HepG2 (cell line): ENCODE results near the gene ANKRD49. TPM values are rescaled to one million over a fixed set of nuclear protein-coding genes. Genes with fewer than 3 reads are reported as not detected.

ENCODE experiments used
- ATAC-seq: fragments of 200-7000 bp; cut with Tn5 transposase; 3 replicates; pipeline ENCODE4 v1.9.1; 2020; ENCODE audit warnings: mild to moderate bottlenecking, moderate library complexity
- BruUV-seq: library from RNA; stranded (reverse); fragments of 400-500 nt; replicated peaks from 2 replicates; lab custom pipeline; 2021; lab: Mats Ljungman, UMichigan
- CTCF ChIA-PET: fragments of 300-600 bp; formaldehyde crosslinking; extraction: SDS; loops from one replicate; lab custom pipeline; 2021; ENCODE audit warnings: low total read pairs, inconsistent platforms, low intra/inter-chr PET ratio; lab: Yijun Ruan, JAX
- POLR2A ChIA-PET: fragments of 350-600 bp; sonication (Branson Sonifier 250); formaldehyde crosslinking; loops from one replicate; lab custom pipeline; 2020; ENCODE audit warnings: antibody characterized with exemption, inconsistent platforms; lab: Yijun Ruan, JAX
- DNase-seq: peaks from one replicate; pipeline ENCODE4 v3.0.0-alpha.2; 2015; ENCODE audit warnings: low spot score
- FAIRE-seq: peaks from 3 replicates; lab custom pipeline; 2011; peaks lifted over from hg19 to GRCh38; lab: Jason Lieb, UNC
- H2AFZ ChIP-seq: one replicate; pipeline ENCODE4 v1.6.1; 2011; ENCODE audit warnings: low read length, inconsistent platforms
- H3K27ac ChIP-seq: fragments of 300-600 bp; 3 replicates; pipeline ENCODE4 v1.8.0; 2011; ENCODE audit warnings: mixed run types, mild to moderate bottlenecking, mixed read lengths, low read length, inconsistent platforms; ENCODE audit not compliant: insufficient read depth; ENCODE audit errors: extremely low read length
- H3K27me3 ChIP-seq, 2 experiments: fragments of 200-600 bp in 1 of 2; 2 replicates in 1 of 2; 3 replicates in 1 of 2; pipeline versions ENCODE4 v1.6.0 to v1.8.0; 2011; ENCODE audit warnings: low read length in 2 of 2, mild to moderate bottlenecking in 2 of 2, moderate library complexity in 2 of 2, inconsistent platforms in 1 of 2; ENCODE audit not compliant: insufficient read depth in 2 of 2, control insufficient read depth in 1 of 2
- H3K36me3 ChIP-seq, 2 experiments: fragments of 200-600 bp in 1 of 2; replicated peaks in 1 of 2; 2 replicates in 1 of 2; 3 replicates in 1 of 2; pipeline versions ENCODE4 v1.5.1 to v1.8.0; 2011; ENCODE audit warnings: low read length in 2 of 2, inconsistent platforms in 1 of 2; ENCODE audit not compliant: insufficient read depth in 2 of 2, control insufficient read depth in 1 of 2
- H3K4me1 ChIP-seq: 2 replicates; pipeline ENCODE4 v1.5.1; 2012; ENCODE audit warnings: low read length, inconsistent platforms; ENCODE audit not compliant: insufficient read depth
- H3K4me2 ChIP-seq: 2 replicates; pipeline ENCODE4 v1.6.0; 2011; ENCODE audit warnings: low read depth, low read length, inconsistent platforms
- H3K4me3 ChIP-seq, 3 experiments: fragments of 200-600 bp in 1 of 3; sonication (generic), shearing (Covaris generic) in 1 of 3; replicated peaks in 1 of 3; 2 replicates each; pipeline ENCODE4 v1.5.1; 2011 to 2016; ENCODE audit warnings: low read length in 3 of 3, inconsistent platforms in 2 of 3, low read depth in 2 of 3, mild to moderate bottlenecking in 2 of 3, control low read depth in 1 of 3, mixed read lengths in 1 of 3; ENCODE audit not compliant: insufficient read depth in 1 of 3
- H3K79me2 ChIP-seq: one replicate; pipeline ENCODE4 v1.6.1; 2011; ENCODE audit warnings: low read length, inconsistent platforms; ENCODE audit not compliant: insufficient read depth
- H3K9ac ChIP-seq: 2 replicates; pipeline ENCODE4 v1.6.0; 2011; ENCODE audit warnings: mild to moderate bottlenecking, low read depth, low read length, inconsistent platforms; ENCODE audit not compliant: insufficient read depth
- H3K9me3 ChIP-seq: 2 replicates; pipeline ENCODE4 v1.5.1; 2012; ENCODE audit warnings: mild to moderate bottlenecking, low read length
- H4K20me1 ChIP-seq: 2 replicates; pipeline ENCODE4 v1.6.0; 2011; ENCODE audit warnings: inconsistent platforms, mild to moderate bottlenecking, low read length, moderate library complexity; ENCODE audit not compliant: insufficient read depth
- CENPX ChIP-seq: sonication (generic); formaldehyde crosslinking; IDR thresholded peaks from 2 replicates; pipeline ENCODE4 v1.9.0; 2021; ENCODE audit warnings: mild to moderate bottlenecking, missing genetic modification reagents, moderate library complexity
- FIP1L1 ChIP-seq: fragments of 200-400 bp; formaldehyde crosslinking; IDR thresholded peaks from 2 replicates; pipeline ENCODE4 v1.6.1; 2018; ENCODE audit warnings: low read depth, mild to moderate bottlenecking, low read length, moderate library complexity, borderline replicate concordance; ENCODE audit not compliant: insufficient read depth
- KDM4B ChIP-seq: sonication (generic); formaldehyde crosslinking; IDR thresholded peaks from 2 replicates; pipeline ENCODE4 v1.4.0; 2020; ENCODE audit warnings: missing genetic modification reagents
- NCOA2 ChIP-seq: sonication (generic); formaldehyde crosslinking; IDR thresholded peaks from 2 replicates; pipeline ENCODE4 v1.8.0; 2022; ENCODE audit warnings: inconsistent platforms
- SIX4 ChIP-seq: sonication (generic); formaldehyde crosslinking; IDR thresholded peaks from 2 replicates; pipeline ENCODE4 v1.4.0; 2020; ENCODE audit warnings: missing genetic modification reagents
- ZFX ChIP-seq: sonication (generic); formaldehyde crosslinking; IDR thresholded peaks from 2 replicates; pipeline ENCODE4 v1.4.0; 2020; ENCODE audit warnings: mild to moderate bottlenecking, low read depth, missing genetic modification reagents, moderate library complexity
- ZNF235 ChIP-seq: sonication (generic); formaldehyde crosslinking; IDR thresholded peaks from 2 replicates; pipeline ENCODE4 v1.8.1; 2023; ENCODE audit warnings: mild to moderate bottlenecking, missing genetic modification reagents, borderline replicate concordance
- ZNF776 ChIP-seq: sonication (generic); formaldehyde crosslinking; IDR thresholded peaks from 2 replicates; pipeline ENCODE4 v1.4.0; 2020; ENCODE audit warnings: mild to moderate bottlenecking, missing genetic modification reagents
- in situ Hi-C: cut with HindIII; loops from 2 replicates; pipeline ENCODE4 v1.10.0; 2017; ENCODE audit warnings: low pct_unique_long_range_greater_than_20kb; ENCODE audit not compliant: extremely low pct_ligation_motif_present
- intact Hi-C: fragments of 100-400 bp; cut with micrococcal nuclease; formaldehyde crosslinking; loops from one replicate; pipeline ENCODE4 v1.10.0; 2022; ENCODE audit not compliant: unreplicated experiment
- polyA plus RNA-seq, 8 experiments: library from polyadenylated mRNA; depleted of rRNA in 3 of 8; stranded (reverse) in 7 of 8; unstranded in 1 of 8; fragments of >200 nt; fragmentation: Illumina TruSeq in 4 of 8; extraction: Trizol in 4 of 8; gene quantifications; 2 replicates each; pipeline versions ENCODE4 v1.2.1 to v1.2.3, GENCODE V29; 2011 to 2016; ENCODE audit warnings: low read depth in 4 of 8, missing spikeins in 1 of 8, mixed read lengths in 1 of 8; ENCODE audit not compliant: insufficient read depth in 1 of 8
- total RNA-seq, 5 experiments: library from RNA; depleted of rRNA; stranded (reverse); fragments of >200 nt; fragmentation: Illumina TruSeq; extraction: Trizol; gene quantifications; 2 replicates each; pipeline ENCODE4 v1.2.3, GENCODE V29; 2016; ENCODE audit warnings: low read depth in 1 of 5
- TF ChIP-seq, protein P1 (sequence below): sonication (generic); formaldehyde crosslinking; IDR thresholded peaks from 2 replicates; pipeline ENCODE4 v1.4.0; 2020; ENCODE audit warnings: missing genetic modification reagents
- TF ChIP-seq, protein P2 (sequence below): sonication (generic); formaldehyde crosslinking; IDR thresholded peaks from 2 replicates; pipeline ENCODE4 v1.4.0; 2020; ENCODE audit warnings: missing genetic modification reagents, borderline replicate concordance
- TF ChIP-seq, protein P3 (sequence below), 2 experiments: IDR thresholded peaks; 2 replicates each; pipeline ENCODE4 v1.6.1; 2011 to 2012; ENCODE audit warnings: low read length in 2 of 2, borderline replicate concordance in 1 of 2, low read depth in 1 of 2, mild to moderate bottlenecking in 1 of 2, moderate library complexity in 1 of 2
- TF ChIP-seq, protein P4 (sequence below): sonication (generic); formaldehyde crosslinking; IDR thresholded peaks from 2 replicates; pipeline ENCODE4 v1.5.0; 2020; ENCODE audit warnings: missing genetic modification reagents

ANKRD49 gene
- total and polyA plus RNA-seq, 2 of the 13 experiments (the other 11 are each of a cell fraction or from before 2014, with no cell fraction given): 14.2 to 14.3 TPM

DNA sequence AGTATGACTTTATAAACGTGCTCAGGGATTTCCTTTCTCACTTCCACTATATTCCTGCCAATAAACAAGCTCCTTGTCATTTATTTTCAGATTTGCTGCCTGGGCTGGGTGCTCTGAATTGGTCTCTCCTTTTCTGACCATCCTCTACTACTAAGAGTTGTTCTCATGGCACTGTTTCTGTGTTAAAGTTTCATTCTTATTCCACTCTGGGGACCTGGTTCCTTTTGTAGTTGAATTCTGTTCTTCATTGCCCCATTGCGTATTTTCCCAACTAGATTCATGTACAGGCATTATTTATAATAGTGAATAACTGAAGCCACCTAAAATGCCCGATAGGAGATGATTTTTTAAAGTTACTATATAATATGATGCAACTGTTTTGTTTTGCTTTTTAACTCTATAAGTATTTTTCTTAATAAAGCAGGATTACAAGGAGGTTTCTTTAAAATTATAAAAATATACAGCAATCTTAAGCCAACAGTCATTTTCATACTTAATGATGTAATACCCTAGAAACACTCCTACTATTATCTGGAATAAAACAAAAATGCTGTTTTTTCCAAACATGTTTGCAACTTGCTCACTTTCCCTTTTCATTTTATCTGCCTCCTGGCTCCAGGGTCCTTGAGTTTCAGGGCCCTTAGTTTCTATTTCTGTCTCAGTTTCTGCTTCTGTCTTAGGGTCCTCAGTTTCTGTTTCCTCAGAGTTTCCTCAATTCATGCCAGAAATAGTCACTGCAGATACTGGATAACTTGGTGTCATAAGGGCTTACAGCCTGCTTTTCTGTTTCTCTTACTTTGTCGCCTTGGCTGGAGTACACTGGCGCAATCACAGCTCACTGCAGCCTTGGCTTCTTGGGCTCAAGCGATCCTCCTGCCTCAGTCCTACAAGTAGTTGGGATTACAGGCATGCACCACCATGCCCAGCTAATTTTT lies 40.2 kb downstream of the ANKRD49 start (continued):
- TF ChIP-seq, protein P1, sequence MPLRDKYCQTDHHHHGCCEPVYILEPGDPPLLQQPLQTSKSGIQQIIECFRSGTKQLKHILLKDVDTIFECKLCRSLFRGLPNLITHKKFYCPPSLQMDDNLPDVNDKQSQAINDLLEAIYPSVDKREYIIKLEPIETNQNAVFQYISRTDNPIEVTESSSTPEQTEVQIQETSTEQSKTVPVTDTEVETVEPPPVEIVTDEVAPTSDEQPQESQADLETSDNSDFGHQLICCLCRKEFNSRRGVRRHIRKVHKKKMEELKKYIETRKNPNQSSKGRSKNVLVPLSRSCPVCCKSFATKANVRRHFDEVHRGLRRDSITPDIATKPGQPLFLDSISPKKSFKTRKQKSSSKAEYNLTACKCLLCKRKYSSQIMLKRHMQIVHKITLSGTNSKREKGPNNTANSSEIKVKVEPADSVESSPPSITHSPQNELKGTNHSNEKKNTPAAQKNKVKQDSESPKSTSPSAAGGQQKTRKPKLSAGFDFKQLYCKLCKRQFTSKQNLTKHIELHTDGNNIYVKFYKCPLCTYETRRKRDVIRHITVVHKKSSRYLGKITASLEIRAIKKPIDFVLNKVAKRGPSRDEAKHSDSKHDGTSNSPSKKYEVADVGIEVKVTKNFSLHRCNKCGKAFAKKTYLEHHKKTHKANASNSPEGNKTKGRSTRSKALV (CRISPR knock-in tag): no peak
- no peak for TF ChIP-seq ZNF235
- TF ChIP-seq FIP1L1: no peak

GRCh38 chr11:94536386-94536785 lies 42.6 kb downstream of the ANKRD49 start:
- CTCF ChIA-PET: no interaction called here
- no peak overlapping the region for H3K4me3 ChIP-seq
- no peaks in the 10 kb centered on the region for H3K36me3 ChIP-seq
- H3K9me3 ChIP-seq: no peaks in the 10 kb centered on the region
- POLR2A ChIA-PET: no interaction called here
- no peak for FAIRE-seq
- no TSS peak for BruUV-seq
- no peaks in the 10 kb centered on the region for H4K20me1 ChIP-seq
- H3K9ac ChIP-seq: no peak overlapping the region
- no peak overlapping the region for H2AFZ ChIP-seq
- no peak for ATAC-seq
- H3K79me2 ChIP-seq: no peaks in the 10 kb centered on the region
- intact Hi-C loops: no loop called here
- H3K27me3 ChIP-seq: 0 out of 5 replicates have a peak, but pooled peaks cover 0 to under 1% of the 10 kb centered on the region in 2 experiments
- no peak overlapping the region for H3K27ac ChIP-seq
- H3K4me1 ChIP-seq: no peaks in the 10 kb centered on the region
- H3K4me2 ChIP-seq: no peak overlapping the region
- no peak for DNase-seq
- in situ Hi-C loops: no loop called here
- TF ChIP-seq ZFX: no peak
- TF ChIP-seq, protein P2, sequence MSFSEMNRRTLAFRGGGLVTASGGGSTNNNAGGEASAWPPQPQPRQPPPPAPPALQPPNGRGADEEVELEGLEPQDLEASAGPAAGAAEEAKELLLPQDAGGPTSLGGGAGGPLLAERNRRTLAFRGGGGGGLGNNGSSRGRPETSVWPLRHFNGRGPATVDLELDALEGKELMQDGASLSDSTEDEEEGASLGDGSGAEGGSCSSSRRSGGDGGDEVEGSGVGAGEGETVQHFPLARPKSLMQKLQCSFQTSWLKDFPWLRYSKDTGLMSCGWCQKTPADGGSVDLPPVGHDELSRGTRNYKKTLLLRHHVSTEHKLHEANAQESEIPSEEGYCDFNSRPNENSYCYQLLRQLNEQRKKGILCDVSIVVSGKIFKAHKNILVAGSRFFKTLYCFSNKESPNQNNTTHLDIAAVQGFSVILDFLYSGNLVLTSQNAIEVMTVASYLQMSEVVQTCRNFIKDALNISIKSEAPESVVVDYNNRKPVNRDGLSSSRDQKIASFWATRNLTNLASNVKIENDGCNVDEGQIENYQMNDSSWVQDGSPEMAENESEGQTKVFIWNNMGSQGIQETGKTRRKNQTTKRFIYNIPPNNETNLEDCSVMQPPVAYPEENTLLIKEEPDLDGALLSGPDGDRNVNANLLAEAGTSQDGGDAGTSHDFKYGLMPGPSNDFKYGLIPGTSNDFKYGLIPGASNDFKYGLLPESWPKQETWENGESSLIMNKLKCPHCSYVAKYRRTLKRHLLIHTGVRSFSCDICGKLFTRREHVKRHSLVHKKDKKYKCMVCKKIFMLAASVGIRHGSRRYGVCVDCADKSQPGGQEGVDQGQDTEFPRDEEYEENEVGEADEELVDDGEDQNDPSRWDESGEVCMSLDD (CRISPR knock-in tag): no peak
- TF ChIP-seq KDM4B (CRISPR knock-in tag): no peak
- no peak for TF ChIP-seq ZNF776 (CRISPR knock-in tag)
- TF ChIP-seq, protein P3, sequence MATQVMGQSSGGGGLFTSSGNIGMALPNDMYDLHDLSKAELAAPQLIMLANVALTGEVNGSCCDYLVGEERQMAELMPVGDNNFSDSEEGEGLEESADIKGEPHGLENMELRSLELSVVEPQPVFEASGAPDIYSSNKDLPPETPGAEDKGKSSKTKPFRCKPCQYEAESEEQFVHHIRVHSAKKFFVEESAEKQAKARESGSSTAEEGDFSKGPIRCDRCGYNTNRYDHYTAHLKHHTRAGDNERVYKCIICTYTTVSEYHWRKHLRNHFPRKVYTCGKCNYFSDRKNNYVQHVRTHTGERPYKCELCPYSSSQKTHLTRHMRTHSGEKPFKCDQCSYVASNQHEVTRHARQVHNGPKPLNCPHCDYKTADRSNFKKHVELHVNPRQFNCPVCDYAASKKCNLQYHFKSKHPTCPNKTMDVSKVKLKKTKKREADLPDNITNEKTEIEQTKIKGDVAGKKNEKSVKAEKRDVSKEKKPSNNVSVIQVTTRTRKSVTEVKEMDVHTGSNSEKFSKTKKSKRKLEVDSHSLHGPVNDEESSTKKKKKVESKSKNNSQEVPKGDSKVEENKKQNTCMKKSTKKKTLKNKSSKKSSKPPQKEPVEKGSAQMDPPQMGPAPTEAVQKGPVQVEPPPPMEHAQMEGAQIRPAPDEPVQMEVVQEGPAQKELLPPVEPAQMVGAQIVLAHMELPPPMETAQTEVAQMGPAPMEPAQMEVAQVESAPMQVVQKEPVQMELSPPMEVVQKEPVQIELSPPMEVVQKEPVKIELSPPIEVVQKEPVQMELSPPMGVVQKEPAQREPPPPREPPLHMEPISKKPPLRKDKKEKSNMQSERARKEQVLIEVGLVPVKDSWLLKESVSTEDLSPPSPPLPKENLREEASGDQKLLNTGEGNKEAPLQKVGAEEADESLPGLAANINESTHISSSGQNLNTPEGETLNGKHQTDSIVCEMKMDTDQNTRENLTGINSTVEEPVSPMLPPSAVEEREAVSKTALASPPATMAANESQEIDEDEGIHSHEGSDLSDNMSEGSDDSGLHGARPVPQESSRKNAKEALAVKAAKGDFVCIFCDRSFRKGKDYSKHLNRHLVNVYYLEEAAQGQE (IDR thresholded peaks at IDR 0.05; ENCODE audit: borderline replicate concordance in 1 of 2, low read depth in 1 of 2, low read length in 2 of 2): no peak
- TF ChIP-seq, protein P4, sequence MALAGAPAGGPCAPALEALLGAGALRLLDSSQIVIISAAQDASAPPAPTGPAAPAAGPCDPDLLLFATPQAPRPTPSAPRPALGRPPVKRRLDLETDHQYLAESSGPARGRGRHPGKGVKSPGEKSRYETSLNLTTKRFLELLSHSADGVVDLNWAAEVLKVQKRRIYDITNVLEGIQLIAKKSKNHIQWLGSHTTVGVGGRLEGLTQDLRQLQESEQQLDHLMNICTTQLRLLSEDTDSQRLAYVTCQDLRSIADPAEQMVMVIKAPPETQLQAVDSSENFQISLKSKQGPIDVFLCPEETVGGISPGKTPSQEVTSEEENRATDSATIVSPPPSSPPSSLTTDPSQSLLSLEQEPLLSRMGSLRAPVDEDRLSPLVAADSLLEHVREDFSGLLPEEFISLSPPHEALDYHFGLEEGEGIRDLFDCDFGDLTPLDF (CRISPR knock-in tag): no peak
- TF ChIP-seq NCOA2 (CRISPR knock-in tag): no peak
- TF ChIP-seq CENPX (CRISPR knock-in tag): no peak
- TF ChIP-seq SIX4 (CRISPR knock-in tag): no peak
